K562 (cell line): ENCODE measurements around the gene TLE7. TPM values are rescaled to one million over a fixed set of nuclear protein-coding genes. Genes with fewer than 3 reads are reported as not detected.

Experiments
- ADNP ChIP-seq: fragments of 200-800 bp; sonication (Bioruptor generic); IDR thresholded peaks from 2 replicates; pipeline ENCODE4 v1.6.1; 2016; ENCODE audit warnings: missing genetic modification characterization, missing compliant biosample characterization
- BCOR ChIP-seq: fragments of 450-650 bp; IDR thresholded peaks from 2 replicates; pipeline ENCODE4 v1.6.1; 2016
- CBX8 ChIP-seq: fragments of 200-600 bp; sonication (generic); IDR thresholded peaks from 2 replicates; pipeline ENCODE4 v1.6.1; 2012; ENCODE audit warnings: borderline replicate concordance, mixed run types, low read depth, mild to moderate bottlenecking, moderate library complexity, mixed read lengths, low read length, control low read depth, inconsistent platforms; ENCODE audit not compliant: poor library complexity, severe bottlenecking; ENCODE audit errors: extremely low read depth
- DMBX1 ChIP-seq: fragments of 250-450 bp; sonication (Bioruptor Pico); IDR thresholded peaks from 2 replicates; pipeline ENCODE4 v1.8.0; 2022; ENCODE audit warnings: inconsistent platforms, mild to moderate bottlenecking, moderate library complexity, borderline replicate concordance
- DPF2 ChIP-seq: fragments of 450-650 bp; IDR thresholded peaks from 2 replicates; pipeline ENCODE4 v1.6.1; 2016
- E2F3 ChIP-seq: fragments of 250-450 bp; sonication (Bioruptor Pico); IDR thresholded peaks from 2 replicates; pipeline ENCODE4 v1.4.0; 2020; ENCODE audit warnings: mild to moderate bottlenecking
- ELF1 ChIP-seq: fragments of 200-800 bp; sonication (Bioruptor generic); IDR thresholded peaks from 2 replicates; pipeline ENCODE4 v1.6.1; 2016; ENCODE audit warnings: missing genetic modification characterization, missing compliant biosample characterization
- GTF2F1 ChIP-seq: IDR thresholded peaks from 2 replicates; pipeline ENCODE4 v1.6.1; 2011; ENCODE audit warnings: low read depth, low read length, improper control_type of control experiment
- HNRNPK ChIP-seq: fragments of 200-400 bp; formaldehyde crosslinking; IDR thresholded peaks from one replicate; pipeline ENCODE4 v1.6.1; 2018; ENCODE audit warnings: mild to moderate bottlenecking, low read depth, low read length; ENCODE audit not compliant: poor library complexity, severe bottlenecking
- HNRNPL ChIP-seq: fragments of 200-400 bp; formaldehyde crosslinking; IDR thresholded peaks from 2 replicates; pipeline ENCODE4 v1.6.1; 2017; ENCODE audit warnings: low read depth, mild to moderate bottlenecking, low read length
- MAFF ChIP-seq: IDR thresholded peaks from 2 replicates; pipeline ENCODE4 v1.6.1; 2012; ENCODE audit warnings: low read length, improper control_type of control experiment
- MAX ChIP-seq: sonication (generic); formaldehyde crosslinking; IDR thresholded peaks from 2 replicates; pipeline ENCODE4 v1.9.0; 2022; ENCODE audit warnings: mild to moderate bottlenecking, missing genetic modification reagents
- NCOA2 ChIP-seq, 2 experiments: fragments of 450-650 bp; IDR thresholded peaks; 2 replicates each; pipeline ENCODE4 v1.6.1; 2018; ENCODE audit warnings: mild to moderate bottlenecking in 2 of 2, moderate library complexity in 1 of 2; ENCODE audit not compliant: partially characterized antibody in 2 of 2
- NFYB ChIP-seq: IDR thresholded peaks from 2 replicates; pipeline ENCODE4 v1.6.1; 2011; ENCODE audit warnings: mild to moderate bottlenecking, moderate library complexity; ENCODE audit not compliant: insufficient read length; ENCODE audit errors: extremely low read depth
- NR4A1 ChIP-seq, 2 experiments: fragments of 250-450 bp in 1 of 2; fragments of 450-650 bp in 1 of 2; sonication (Bioruptor Pico) in 1 of 2; IDR thresholded peaks; 2 replicates each; pipeline versions ENCODE4 v1.4.0 to v1.6.1; 2016 to 2020; ENCODE audit warnings: mild to moderate bottlenecking in 2 of 2, missing compliant biosample characterization in 1 of 2, missing genetic modification characterization in 1 of 2, moderate library complexity in 1 of 2
- PML ChIP-seq: IDR thresholded peaks from 2 replicates; pipeline ENCODE4 v1.6.1; 2012; ENCODE audit warnings: low read length, inconsistent platforms
- SMAD1 ChIP-seq: fragments of 150-350 bp; IDR thresholded peaks from 2 replicates; pipeline ENCODE4 v1.6.1; 2014; ENCODE audit warnings: low read length, low read depth; ENCODE audit not compliant: partially characterized antibody
- SPI1 ChIP-seq: IDR thresholded peaks from 2 replicates; pipeline ENCODE4 v1.6.1; 2011; ENCODE audit warnings: low read depth, low read length, control low read depth, borderline replicate concordance
- STAT5B ChIP-seq: fragments of 250-450 bp; sonication (Bioruptor Pico); IDR thresholded peaks from 2 replicates; pipeline ENCODE4 v1.8.0; 2021; ENCODE audit warnings: mild to moderate bottlenecking, inconsistent platforms
- TBL1XR1 ChIP-seq, 2 experiments: IDR thresholded peaks; 2 replicates each; pipeline ENCODE4 v1.6.1; 2012; ENCODE audit warnings: improper control_type of control experiment in 2 of 2, low read length in 2 of 2, mild to moderate bottlenecking in 1 of 2
- TRIM28 ChIP-seq: fragments of 450-650 bp; IDR thresholded peaks from 2 replicates; pipeline ENCODE4 v1.6.1; 2017
- YBX1 ChIP-seq: fragments of 450-650 bp; IDR thresholded peaks from 2 replicates; pipeline ENCODE4 v1.7.1; 2016; ENCODE audit warnings: mild to moderate bottlenecking
- ZBTB34 ChIP-seq: fragments of 250-450 bp; sonication (Bioruptor Pico); IDR thresholded peaks from 2 replicates; pipeline ENCODE4 v1.8.0; 2021; ENCODE audit warnings: mild to moderate bottlenecking, moderate library complexity
- ZFP36 ChIP-seq: fragments of 150-350 bp; IDR thresholded peaks from 2 replicates; pipeline ENCODE4 v1.6.1; 2018; ENCODE audit warnings: low read length, low read depth; ENCODE audit not compliant: partially characterized antibody
- ZNF253 ChIP-seq: fragments of 250-450 bp; sonication (Bioruptor Pico); conservative IDR thresholded peaks from 2 replicates; pipeline ENCODE4 v1.6.1; 2021; ENCODE audit warnings: mild to moderate bottlenecking
- ZNF75A ChIP-seq: fragments of 450-650 bp; formaldehyde crosslinking; IDR thresholded peaks from 2 replicates; pipeline ENCODE4 v1.4.0; 2020; ENCODE audit warnings: mild to moderate bottlenecking
- ZNF766 ChIP-seq: fragments of 200-800 bp; sonication (Bioruptor generic); conservative IDR thresholded peaks from 2 replicates; pipeline ENCODE4 v1.6.1; 2016; ENCODE audit warnings: missing genetic modification characterization, missing compliant biosample characterization
- polyA plus RNA-seq, 8 experiments: library from polyadenylated mRNA; depleted of rRNA in 4 of 8; stranded (reverse) in 5 of 8; unstranded in 3 of 8; fragments of >200 nt; fragmentation: Nextera tagmentation in 2 of 8; fragmentation: Illumina TruSeq in 1 of 8; extraction: Ambion mirVana in 2 of 8; extraction: Trizol in 1 of 8; gene quantifications; 2 replicates each; pipeline versions ENCODE4 v1.2.1 to v1.2.3, GENCODE V29; 2011 to 2014; ENCODE audit warnings: inconsistent platforms in 1 of 8, missing spikeins in 1 of 8
- total RNA-seq, 7 experiments: library from RNA; depleted of rRNA in 6 of 7; stranded (reverse); fragments of >200 nt in 6 of 7; fragmentation: Illumina TruSeq in 2 of 7; extraction: Trizol in 2 of 7; gene quantifications; 2 replicates each; pipeline versions ENCODE4 v1.2.1 to v1.2.3, GENCODE V29; 2011 to 2021; ENCODE audit warnings: low replicate concordance in 1 of 7
- TF ChIP-seq, protein P1 (sequence below): sonication (generic); formaldehyde crosslinking; IDR thresholded peaks from 2 replicates; pipeline ENCODE4 v1.8.1; 2022; ENCODE audit warnings: missing genetic modification reagents

Gene TLE7
- total and polyA plus RNA-seq, 9 of the 15 experiments (the other 6 are each of a cell fraction or from before 2014, with no cell fraction given): not detected

DNA sequence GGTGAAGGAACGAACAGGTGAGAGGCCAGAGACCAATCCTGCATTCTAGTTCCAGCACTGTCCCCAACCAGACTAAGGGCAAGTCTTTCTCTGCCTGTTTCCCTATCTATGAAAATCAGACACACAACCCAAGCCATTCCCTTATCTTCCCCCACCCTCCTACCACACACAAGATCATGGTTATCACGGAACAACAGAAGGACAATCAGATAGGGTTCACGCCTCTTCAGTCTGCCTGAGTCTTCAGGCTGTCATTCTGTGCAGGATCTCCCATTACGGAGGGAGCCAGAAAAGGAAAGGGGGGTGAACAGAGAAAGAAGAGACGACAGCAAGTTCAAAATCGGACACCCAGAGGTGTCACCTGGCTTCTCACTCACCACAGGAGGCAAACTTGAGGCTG, 11.1 kb downstream of the TLE7 start (continued):
- TF ChIP-seq ZNF253 (no peak), GTF2F1 (no peak), ZNF75A (CRISPR knock-in tag) (no peak), NFYB (no peak), TBL1XR1 (IDR thresholded peaks at IDR 0.05; ENCODE audit: low read length in 2 of 2) (peak in 1 of 2 experiments; percentile 84; a peak in 2 of 4 replicates), ZBTB34 (CRISPR knock-in tag) (no peak), TRIM28 (no peak), E2F3 (CRISPR knock-in tag) (no peak), DPF2 (peak; percentile 92), STAT5B (CRISPR knock-in tag) (no peak), ZFP36 (no peak), MAX (no peak), DMBX1 (0 out of 2 replicates have a peak, but pooled peaks have one; percentile 30), SMAD1 (no peak), ADNP (no peak), NR4A1 (CRISPR knock-in tag; IDR thresholded peaks at IDR 0.05) (no peak), NR4A1 (tag; IDR thresholded peaks at IDR 0.05) (peak; percentile 69; the same call in 1 of the 2 replicates), CBX8 (no peak), HNRNPL (no peak), ZNF766 (CRISPR knock-in tag) (peak; percentile 89), MAFF (no peak), PML (peak; percentile 93), NCOA2 (IDR thresholded peaks at IDR 0.05; ENCODE audit: partially characterized antibody in 2 of 2) (no peak), YBX1 (no peak), ELF1 (tag) (no peak), BCOR (peak; percentile 90), SPI1 (no peak), HNRNPK (no peak)
- TF ChIP-seq, protein P1, sequence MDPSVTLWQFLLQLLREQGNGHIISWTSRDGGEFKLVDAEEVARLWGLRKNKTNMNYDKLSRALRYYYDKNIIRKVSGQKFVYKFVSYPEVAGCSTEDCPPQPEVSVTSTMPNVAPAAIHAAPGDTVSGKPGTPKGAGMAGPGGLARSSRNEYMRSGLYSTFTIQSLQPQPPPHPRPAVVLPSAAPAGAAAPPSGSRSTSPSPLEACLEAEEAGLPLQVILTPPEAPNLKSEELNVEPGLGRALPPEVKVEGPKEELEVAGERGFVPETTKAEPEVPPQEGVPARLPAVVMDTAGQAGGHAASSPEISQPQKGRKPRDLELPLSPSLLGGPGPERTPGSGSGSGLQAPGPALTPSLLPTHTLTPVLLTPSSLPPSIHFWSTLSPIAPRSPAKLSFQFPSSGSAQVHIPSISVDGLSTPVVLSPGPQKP (CRISPR knock-in tag): no peak
